Transverse colon (tissue), 4 donors: ENCODE results near the gene PRKCA. TPM values are rescaled to one million over a fixed set of nuclear protein-coding genes. Genes with fewer than 3 reads are reported as not detected.
A peak's percentile ranks its signal among the peaks of the same experiment; 100 is the strongest.

Source experiments
- DNase-seq: peaks from one replicate; pipeline ENCODE4 v3.0.0-alpha.2; 2019
- H3K27ac ChIP-seq, 4 donors: fragments of 200-600 bp; sonication (generic); 2 replicates each; pipeline ENCODE4 v1.5.1; 2016 to 2018; ENCODE audit warnings: inconsistent platforms in 4 of 4
- H3K27me3 ChIP-seq: fragments of 200-600 bp; sonication (generic); 2 replicates; pipeline ENCODE4 v1.5.1; 2017; ENCODE audit warnings: inconsistent platforms
- H3K36me3 ChIP-seq, 4 donors: fragments of 200-600 bp; sonication (generic); 2 replicates each; pipeline ENCODE4 v1.5.1; 2017 to 2019; ENCODE audit warnings: inconsistent platforms in 4 of 4
- H3K4me1 ChIP-seq, 4 donors: fragments of 200-600 bp; sonication (generic); 2 replicates each; pipeline ENCODE4 v1.5.1; 2017 to 2020; ENCODE audit warnings: inconsistent platforms in 4 of 4
- H3K4me3 ChIP-seq, 4 donors: fragments of 200-600 bp; sonication (generic); 1 replicate in 1 of 4; 2 replicates in 3 of 4; pipeline versions ENCODE4 v1.5.1 to v1.6.1; 2017 to 2019; ENCODE audit warnings: inconsistent platforms in 4 of 4
- H3K9me3 ChIP-seq, 2 donors: fragments of 200-600 bp; sonication (generic); 2 replicates each; pipeline ENCODE4 v1.5.1; 2017 to 2019; ENCODE audit warnings: inconsistent platforms in 2 of 2
- CTCF ChIP-seq, 5 experiments: fragments of 200-600 bp in 3 of 5; fragments of 450-650 bp in 2 of 5; sonication (generic) in 3 of 5; IDR thresholded peaks; 1 replicate in 2 of 5; 2 replicates in 3 of 5; pipeline ENCODE4 v1.5.1; 2016 to 2017; ENCODE audit warnings: antibody characterized with exemption in 5 of 5, inconsistent platforms in 3 of 5, mild to moderate bottlenecking in 2 of 5, moderate library complexity in 1 of 5
- EP300 ChIP-seq: sonication (generic); formaldehyde crosslinking; IDR thresholded peaks from one replicate; pipeline ENCODE4 v1.6.1; 2017; ENCODE audit warnings: antibody characterized with exemption, low read depth
- POLR2A ChIP-seq: fragments of 450-650 bp; IDR thresholded peaks from one replicate; pipeline ENCODE4 v1.6.1; 2016; ENCODE audit warnings: antibody characterized with exemption, mild to moderate bottlenecking, moderate library complexity
- POLR2AphosphoS5 ChIP-seq, 3 donors: sonication (generic); formaldehyde crosslinking; IDR thresholded peaks; one replicate each; pipeline ENCODE4 v1.6.1; 2016; ENCODE audit warnings: antibody characterized with exemption in 3 of 3
- WGBS, 2 donors: methylation state at CpG; one replicate each; pipeline ENCODE4 v1.1.5; 2018; ENCODE audit warnings: low coverage in 1 of 2; 5-methylcytosine and 5-hydroxymethylcytosine counted together
- in situ Hi-C, 4 donors: fragments of 200-750 bp; cut with MboI; loops; one replicate each; pipeline versions ENCODE4 v1.15.0 to v1.15.1; 2017; ENCODE audit warnings: low sequenced_read_pairs in 3 of 4, low pct_ligation_motif_present in 1 of 4, low pct_unique_long_range_greater_than_20kb in 1 of 4
- intact Hi-C: fragments of 100-400 bp; cut with DNase I; formaldehyde crosslinking; loops from one replicate; pipeline ENCODE4 v1.15.1; 2023; ENCODE audit warnings: low total_unique reads
- total RNA-seq, 4 donors: library from RNA; depleted of rRNA; stranded (reverse); fragments of >200 nt; gene quantifications; one replicate each; pipeline ENCODE4 v1.1.0, GENCODE V29; 2016

The PRKCA gene
- total RNA-seq, 4 donors from 2014 or later, result 16.1 to 49.7 (median 31.7) TPM

DNA sequence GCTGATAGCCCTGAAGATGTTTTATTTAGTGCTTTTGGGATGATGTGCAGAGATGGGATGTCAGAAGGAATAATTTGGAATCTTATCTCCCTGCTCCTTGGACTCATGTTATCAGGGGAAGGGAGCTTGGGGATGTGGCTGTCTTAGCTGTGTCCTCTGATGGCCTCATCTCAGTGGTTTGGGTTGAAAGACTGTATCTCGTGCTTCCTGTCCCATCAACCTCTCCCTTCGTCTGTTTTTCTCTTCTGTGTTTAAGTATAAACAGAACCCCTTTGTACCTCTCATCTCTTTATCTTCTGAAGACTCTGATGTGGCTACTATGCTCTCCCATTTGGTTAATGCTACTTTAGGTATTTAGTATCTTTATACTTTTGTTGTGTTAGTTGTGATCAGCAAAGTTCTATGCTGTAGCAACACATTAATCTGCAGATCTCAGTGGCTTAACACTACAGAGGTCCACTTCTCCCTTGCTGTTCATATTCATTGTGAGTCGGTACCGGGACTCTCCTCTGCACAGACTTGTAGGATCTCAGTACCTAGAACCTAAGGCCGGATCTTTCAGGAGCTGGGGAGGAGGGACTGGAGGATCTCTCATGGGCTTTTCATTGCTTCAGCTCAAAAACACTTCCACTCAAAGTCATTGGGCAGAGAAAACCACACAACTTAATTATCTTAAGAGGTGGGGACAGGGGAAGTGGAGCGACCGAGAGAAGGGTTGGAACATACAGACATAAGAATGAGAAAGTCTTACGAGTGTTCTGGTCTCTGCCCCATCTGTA, 28.8 kb downstream of the PRKCA start:
- Histone ChIP-seq H3K9me3 (no peaks in the 10 kb centered on the region), H3K4me3 (no peak overlapping the region), H3K27me3 (no peaks in the 10 kb centered on the region), H3K4me1 (peaks cover 0 to 6% (median 0%) of the 10 kb centered on the region in 4 donors), H3K36me3 (no peaks in the 10 kb centered on the region), H3K27ac (peak overlapping the region in 1 of 4 donors; percentile 13)
- no peak for TF ChIP-seq POLR2A
- DNase-seq, result no peak
- in situ Hi-C loops (no loop called here), intact Hi-C loops (no loop called here)
- 55 to 82% methylated on average over 4 to 8 of the region's 8 CpGs for WGBS, 2 donors

- no peaks in the 10 kb centered on the region for H3K36me3 ChIP-seq
- no peak overlapping the region for H3K27ac ChIP-seq
- no peak overlapping the region for H3K4me3 ChIP-seq
- TF ChIP-seq POLR2A, result no peak
- TF ChIP-seq POLR2AphosphoS5 (IDR thresholded peaks at IDR 0.05), result no peak
- no peak for TF ChIP-seq CTCF (IDR thresholded peaks at IDR 0.05)
- no peak for TF ChIP-seq EP300
- peaks cover 0 to 11% (median 0%) of the 10 kb centered on the region in 4 donors for H3K4me1 ChIP-seq
- WGBS, 2 donors, result 67 to 83% methylated on average over 1 of the region's 1 CpG
- no peak for DNase-seq
- no peaks in the 10 kb centered on the region for H3K9me3 ChIP-seq
- H3K27me3 ChIP-seq, result no peaks in the 10 kb centered on the region
- intact Hi-C loops, result no loop called here
- in situ Hi-C loops, result no loop called here
These were observed 33.4 kb downstream of the PRKCA start for GRCh38 chr17:66335797-66336196.

DNA sequence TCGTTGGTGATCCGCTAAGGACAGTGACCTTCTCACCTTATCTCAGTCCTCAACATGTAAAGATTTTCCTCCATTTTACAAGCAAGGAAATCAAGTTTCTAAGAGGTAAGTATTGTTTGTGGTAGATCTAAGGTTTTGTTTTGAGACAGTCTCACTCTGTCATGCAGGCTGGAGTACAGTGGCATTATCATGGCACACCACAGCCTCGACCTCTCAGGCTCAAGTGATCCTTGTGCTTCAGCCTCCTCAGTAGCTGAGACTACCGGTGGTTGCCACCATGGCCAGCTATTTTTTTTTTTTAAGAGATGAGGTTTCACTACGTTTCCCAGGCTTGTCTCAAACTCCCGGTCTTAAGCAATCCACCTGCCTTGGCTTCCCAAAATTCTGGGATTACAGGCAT, 34.9 kb downstream of the PRKCA start:
- Histone ChIP-seq H3K4me1 (peaks cover 0 to 5% (median 0%) of the 10 kb centered on the region in 4 donors), H3K4me3 (no peak overlapping the region), H3K9me3 (no peaks in the 10 kb centered on the region), H3K27me3 (no peaks in the 10 kb centered on the region), H3K27ac (no peak overlapping the region), H3K36me3 (no peaks in the 10 kb centered on the region)
- intact Hi-C loops, result no loop called here
- TF ChIP-seq POLR2A (no peak), EP300 (no peak), POLR2AphosphoS5 (IDR thresholded peaks at IDR 0.05) (no peak), CTCF (IDR thresholded peaks at IDR 0.05) (no peak)
- WGBS, 2 donors, result 91 to 94% methylated on average over 2 to 6 of the region's 6 CpGs
- DNase-seq, result no peak
- in situ Hi-C loops, result no loop called here

DNA sequence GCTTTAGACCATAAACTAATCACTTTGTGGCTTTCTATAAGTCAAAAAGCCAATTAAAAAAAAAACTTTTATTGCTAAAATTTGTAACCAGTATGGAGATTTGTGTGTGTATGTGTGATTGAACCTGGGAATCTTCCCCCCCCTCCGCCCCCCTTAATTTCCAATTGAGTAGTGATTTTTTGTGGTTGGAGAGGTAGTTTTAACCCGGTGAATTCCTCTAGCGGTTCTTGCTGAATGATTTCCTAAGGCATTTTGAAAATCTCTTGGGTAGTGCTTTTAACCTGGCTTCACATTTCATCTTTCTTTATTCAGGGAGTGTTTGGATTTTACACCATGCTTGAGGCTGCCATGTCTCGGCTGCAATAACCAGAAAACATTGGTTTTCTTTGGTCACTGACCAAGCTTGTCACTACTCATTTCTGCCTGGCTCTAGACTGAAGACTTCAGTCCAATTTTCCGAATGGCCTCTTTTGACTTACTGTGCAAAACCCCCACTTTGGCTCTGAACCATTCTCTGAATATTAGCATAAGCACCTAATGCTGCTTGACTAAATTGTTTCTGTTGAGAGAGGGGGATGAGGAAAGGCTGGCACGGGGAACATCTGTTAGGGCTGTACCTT, 35.6 kb downstream of the PRKCA start:
- DNase-seq, result no peak
- intact Hi-C loops, result no loop called here
- H3K9me3 ChIP-seq, result no peaks in the 10 kb centered on the region
- no peaks in the 10 kb centered on the region for H3K27me3 ChIP-seq
- no peak overlapping the region for H3K4me3 ChIP-seq
- H3K36me3 ChIP-seq, result no peaks in the 10 kb centered on the region
- H3K4me1 ChIP-seq, result peaks cover 0 to 5% (median 0%) of the 10 kb centered on the region in 4 donors
- no peak overlapping the region for H3K27ac ChIP-seq
- in situ Hi-C loops, result no loop called here
- 69 to 71% methylated on average over 4 to 6 of the region's 6 CpGs for WGBS, 2 donors
- TF ChIP-seq EP300 (no peak), POLR2A (no peak), CTCF (IDR thresholded peaks at IDR 0.05) (no peak), POLR2AphosphoS5 (IDR thresholded peaks at IDR 0.05) (no peak)
